HG02943 (cell line): ENCODE measurements around the gene MXRA7.
"Not testable (repeated sequence)": the region's sequence is repeated elsewhere in the genome, so short reads cannot be mapped to it uniquely, and the experiment has no call there.

ENCODE experiments used
- ATAC-seq: cut with Tn5 transposase; IDR thresholded peaks from one replicate; pipeline ENCODE4 v1.9.1; 2021; ENCODE audit warnings: mild to moderate bottlenecking, low read depth, moderate library complexity; ENCODE audit not compliant: unreplicated experiment

MXRA7 gene

DNA sequence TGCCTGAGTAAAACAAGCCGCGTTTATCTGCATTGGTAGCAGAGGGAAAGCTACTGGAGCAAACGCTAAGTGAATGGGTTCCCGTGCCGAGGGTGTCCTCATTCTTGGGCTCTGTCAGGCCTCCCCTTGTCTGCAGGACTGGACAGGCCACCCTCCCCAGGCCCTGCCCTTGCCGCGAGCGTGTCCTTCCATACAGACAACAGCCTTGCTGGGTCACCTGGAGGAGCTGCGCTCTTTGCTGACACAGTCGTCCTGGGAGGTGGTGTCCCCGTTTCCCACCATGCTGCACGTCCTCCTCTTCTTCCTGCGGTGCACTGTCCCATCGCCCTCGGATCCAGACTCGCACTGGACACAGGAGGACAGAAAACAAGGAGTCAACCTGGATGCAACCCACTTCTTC, 7.8 kb upstream of the MXRA7 start:
- no peak for ATAC-seq

DNA sequence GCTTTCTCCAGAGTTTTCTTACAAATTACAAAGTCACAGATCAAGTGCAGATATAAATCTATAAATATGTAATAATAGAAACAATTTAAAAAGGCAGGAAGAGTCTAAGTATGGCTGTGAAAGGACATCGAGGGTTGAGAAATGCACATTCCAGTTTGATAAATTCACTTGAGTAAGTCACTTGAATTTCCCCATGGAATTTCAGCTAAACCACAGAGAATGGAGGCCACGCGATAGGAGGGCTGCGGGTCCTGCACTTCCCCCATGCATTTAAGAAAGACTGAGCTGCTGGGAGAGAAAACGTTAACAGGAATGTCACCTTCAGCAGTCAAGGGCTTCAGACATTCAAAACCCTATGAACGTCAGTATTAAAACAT, 6.1 kb upstream of the MXRA7 start:
- no peak for ATAC-seq

DNA sequence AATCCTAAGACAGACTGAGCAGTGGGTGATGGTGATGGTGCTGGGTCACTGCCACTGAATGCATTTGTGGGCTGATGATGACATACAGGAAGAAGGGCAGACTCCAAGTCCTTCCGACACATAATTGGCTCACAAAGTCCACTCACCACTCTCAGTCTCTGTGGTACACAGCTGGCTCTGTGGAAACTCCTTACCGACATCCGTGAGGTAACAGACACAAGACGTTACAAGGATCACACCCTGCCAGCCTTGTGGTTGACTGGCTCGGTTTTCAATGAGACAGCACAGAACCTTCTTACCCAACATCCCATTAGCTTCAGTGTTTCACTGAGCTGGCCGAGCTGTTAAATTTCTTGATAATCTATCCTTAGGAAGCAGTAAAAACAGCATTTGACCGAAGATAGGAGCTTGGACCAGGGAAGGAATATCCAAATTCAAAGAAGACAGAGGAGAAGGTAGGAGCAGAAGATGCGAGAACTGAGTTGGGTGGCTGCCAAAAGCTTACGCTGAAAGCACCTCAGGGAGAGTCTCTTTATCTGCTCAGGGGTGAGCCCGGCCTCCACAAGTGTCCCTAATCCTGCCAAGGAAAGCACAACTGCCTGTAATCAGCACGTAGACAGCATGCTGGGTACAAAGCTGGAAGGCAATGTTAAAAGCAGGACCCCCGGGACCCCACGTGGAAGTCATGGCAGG, 5.5 kb upstream of the MXRA7 start:
- no peak for ATAC-seq

DNA sequence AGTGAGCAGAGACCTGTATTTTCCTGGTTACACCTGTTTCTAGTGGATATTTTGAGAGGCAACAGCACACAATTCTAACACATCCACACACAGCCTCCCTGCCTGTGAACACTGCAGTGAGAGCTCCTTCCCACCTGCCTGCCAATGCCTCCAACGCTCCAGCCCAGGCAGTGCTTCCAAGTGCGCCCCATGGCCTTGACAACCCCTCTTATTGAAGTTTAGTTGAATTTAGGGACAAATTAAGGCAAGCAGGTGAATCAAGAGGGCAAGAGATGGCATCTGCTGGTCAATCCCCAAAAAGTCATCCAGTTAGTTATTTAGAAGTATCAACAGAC, 4.7 kb upstream of the MXRA7 start:
- no peak for ATAC-seq

DNA sequence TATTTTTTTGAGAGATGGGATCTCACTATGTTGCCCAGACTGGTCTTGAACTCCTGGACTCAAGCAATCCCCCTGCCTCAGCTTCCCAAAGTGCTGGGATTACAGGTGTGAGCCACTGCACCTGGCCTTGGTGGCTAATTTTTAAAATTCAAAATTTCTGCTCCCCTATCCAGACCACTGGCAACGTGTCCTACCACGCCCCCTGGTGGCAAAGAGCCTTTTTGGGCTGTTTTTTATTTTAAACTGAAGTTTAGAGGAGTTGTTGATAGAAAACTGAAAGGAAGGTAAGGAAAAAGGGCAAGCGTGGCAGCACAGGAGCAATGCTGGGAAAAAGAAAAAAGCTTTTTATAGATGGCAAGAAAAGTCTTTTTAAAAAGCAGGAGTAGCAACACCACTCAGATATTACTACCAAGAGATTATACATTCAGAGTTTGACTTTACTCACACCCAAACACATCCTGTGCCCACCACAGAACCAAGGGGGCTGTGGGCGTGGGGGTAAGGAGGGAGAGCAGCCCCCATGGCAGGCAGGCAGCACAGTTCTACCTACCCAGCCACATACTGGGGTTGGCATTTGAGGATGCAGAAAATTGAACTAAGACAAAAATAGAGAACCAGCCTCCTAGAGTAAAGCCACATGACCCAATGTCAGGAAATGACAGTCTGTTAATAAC, 4.2 kb upstream of the MXRA7 start:
- no peak for ATAC-seq

DNA sequence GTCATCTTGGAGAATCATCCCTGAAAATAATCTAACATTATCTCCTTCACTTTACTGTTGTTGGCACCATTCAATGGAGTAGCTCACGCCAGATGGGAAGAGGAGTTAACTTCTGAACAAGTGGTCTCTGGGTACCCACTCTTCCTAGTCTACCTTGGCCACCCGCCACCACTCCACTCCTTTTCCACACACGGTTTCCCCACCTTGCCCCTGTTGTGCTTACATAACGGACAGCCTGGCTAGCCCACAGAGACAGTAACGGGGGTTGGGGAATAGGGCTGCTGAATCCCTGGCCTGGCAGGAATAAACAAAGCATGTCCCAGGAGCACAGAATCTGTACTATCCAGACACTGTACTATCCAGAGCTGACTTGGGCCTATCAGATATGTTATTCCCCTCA, 3.6 kb upstream of the MXRA7 start:
- no peak for ATAC-seq

DNA sequence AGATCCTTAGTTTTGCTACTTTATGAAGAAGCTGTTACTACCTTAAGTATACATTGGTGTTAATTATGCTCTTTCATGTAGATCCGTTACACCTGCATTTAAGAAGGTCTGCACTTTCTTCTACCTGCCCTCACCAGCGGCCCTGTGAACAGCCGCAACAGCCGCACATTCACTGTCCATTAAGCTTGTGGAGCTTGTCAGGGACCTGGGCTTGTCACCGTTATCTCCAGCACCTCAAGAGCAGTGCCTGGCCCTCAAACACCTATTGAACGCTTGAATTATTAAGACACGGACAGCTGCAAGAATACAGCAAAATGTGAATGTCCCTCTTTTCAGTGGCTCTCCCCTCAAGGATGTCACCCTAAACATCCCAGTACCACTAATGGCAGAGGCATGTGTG, 3.0 kb upstream of the MXRA7 start:
- no peak for ATAC-seq

DNA sequence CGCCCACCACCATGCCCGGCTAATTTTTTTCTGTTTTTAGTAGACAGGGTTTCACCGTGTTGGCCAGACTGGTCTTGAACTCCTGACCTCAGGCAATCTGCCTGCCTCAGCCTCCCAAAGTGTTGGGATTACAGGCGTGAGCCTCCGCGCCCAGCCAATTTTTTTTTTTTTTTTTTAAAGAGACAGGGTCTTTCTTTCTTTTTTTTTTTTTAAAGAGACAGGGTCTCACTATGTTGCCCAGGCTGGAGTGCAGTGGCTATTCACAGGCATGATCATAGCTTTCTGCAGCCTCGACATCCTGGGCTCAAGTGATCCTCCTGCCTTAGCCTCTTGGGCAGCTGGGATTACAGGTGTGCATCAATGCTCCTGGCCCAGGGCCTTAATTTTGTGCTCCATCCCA, 1.6 kb upstream of the MXRA7 start:
- ATAC-seq = not testable (repeated sequence)

DNA sequence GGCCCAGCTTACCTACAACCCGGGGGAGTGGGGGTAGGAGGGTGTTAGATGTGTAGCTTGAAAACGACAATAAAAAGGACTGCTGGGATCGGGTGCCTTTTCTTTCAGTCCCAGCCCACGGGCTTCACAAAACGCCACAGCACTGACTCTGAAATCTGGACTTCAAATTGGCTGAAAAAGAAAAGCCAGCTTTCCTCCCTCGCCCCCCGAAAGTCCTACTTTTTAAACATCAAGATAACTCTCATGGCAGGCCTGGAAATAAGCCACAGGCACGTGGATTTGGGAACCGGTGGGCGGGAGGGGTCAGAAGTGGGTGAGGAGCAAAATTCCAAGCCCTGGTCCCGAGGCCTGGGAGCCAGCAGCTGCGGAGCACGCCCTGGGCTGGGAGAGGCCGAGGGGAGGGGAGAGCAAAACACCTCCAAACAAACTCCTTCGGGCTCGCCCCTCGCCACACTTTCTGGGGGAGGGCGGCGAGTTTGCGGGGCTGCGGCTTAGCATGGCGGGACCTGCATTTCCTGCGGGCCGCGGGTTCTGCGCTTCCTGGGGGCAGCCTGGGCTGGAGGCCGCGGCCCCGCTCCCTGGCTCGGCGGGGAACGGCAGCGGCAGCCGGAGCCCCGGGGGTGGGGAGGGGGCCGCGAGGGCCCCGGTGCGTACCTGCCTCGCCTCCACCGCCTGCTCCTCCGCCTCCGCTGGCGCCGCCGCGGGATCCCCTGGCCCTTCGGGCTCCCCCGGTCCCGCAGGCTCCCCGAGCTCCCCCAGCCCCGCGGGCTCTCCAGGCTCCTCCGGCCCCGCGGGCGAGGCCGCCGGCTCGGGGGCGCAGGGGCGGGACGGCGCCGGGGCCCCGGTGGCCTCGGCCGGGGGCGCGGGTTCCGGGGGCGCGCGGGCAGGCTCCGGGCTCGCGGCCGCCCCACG, 558 bp downstream of the MXRA7 start:
- not testable (repeated sequence) for ATAC-seq

DNA sequence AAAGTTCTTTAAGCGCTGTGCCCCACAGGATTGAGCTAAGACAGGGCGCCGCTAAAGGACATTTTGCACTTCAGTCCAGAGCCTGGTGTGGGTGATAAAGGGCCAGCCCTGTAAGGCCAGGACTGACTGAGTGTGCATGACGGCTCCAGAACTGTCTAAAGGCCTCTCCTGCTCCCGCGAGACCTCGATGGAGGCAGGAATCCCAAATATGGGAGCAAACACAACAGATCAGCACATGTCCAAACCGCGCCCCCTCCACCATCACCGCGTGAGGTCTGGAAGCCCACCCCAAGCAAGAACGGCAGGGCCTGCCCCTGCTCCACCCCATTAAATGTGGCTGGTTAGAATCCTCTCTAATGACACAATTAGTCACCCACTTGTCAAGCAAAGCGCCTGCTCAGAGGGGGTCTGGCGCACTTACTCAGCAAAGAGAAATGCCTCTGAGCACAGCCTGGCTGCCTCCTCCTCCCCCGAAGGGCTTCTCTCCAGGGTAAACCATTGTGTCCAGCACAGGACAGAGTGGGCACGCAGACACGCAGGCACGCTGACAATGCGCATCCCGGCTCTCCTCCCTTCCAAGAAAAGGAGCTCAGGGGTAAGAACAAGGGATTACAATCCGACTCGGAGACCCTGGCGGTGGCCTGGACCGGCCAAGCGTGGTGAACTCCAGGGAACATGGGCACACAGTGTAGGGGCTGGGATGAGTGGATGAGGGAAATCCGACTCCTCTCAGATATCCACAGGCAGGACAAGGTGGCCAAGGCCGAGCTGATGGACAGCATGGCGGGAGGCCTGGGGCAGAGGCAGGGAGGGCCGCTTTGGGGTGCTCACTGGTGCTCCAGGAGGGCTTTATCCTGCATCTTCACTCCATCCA, 1.5 kb downstream of the MXRA7 start:
- no peak for ATAC-seq

DNA sequence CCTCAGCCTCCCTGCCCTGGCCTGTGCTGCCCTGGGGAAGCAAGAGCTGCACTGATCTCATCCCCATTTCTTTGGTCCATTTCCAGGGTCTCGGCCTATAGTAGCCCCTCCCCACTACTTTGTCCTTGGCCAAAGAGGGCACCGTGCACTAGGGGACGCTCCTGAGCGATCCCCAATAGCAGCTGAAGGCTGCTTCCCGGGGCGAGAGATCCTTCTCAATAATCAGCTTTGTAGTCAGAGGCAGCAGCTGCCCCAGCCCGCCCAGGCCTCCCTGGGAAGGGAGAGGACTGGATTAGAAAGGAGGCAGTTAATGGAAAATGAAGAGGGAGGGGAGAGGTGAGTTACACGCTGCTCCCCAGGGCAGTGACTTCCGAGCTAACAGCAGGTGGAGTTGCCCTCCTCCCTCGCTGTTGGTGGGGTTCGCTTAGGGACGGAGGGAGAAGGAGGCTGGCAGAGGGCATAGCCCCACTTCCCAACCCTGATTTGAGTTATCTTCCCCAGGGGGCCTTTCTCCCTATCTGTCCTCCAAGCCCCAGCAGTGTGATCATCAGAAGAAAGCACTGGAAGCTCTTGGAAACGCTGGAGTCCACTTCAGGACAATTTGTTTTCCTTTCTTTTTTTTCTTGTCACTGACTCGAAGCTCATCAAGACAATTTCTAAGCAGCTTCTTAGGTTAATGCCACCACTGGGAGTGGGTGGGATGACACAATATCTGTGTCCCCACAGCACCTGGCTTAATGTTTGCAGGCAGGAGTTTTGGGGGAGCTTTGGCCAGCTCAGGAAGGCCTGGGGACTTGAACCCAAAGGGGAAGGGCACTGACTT, 2.6 kb downstream of the MXRA7 start:
- no peak for ATAC-seq

DNA sequence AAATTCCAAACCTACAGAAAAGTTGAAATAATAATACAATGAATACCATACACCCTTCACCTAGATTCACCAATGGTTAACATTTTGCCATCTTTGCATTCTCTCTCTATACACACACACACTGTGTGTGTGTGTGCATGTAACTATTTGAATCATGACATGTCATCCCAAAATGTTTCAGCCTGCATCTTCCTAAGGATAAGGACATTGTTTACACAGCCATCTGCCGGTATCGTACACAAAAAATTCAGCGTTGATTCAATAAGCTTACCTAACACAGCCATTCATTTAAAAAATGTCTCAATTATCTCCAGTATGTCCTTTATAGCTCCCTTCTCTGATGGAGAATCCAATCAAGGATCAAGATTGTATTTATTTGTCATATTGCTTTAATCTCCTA, 3.9 kb downstream of the MXRA7 start:
- ATAC-seq = no peak

DNA sequence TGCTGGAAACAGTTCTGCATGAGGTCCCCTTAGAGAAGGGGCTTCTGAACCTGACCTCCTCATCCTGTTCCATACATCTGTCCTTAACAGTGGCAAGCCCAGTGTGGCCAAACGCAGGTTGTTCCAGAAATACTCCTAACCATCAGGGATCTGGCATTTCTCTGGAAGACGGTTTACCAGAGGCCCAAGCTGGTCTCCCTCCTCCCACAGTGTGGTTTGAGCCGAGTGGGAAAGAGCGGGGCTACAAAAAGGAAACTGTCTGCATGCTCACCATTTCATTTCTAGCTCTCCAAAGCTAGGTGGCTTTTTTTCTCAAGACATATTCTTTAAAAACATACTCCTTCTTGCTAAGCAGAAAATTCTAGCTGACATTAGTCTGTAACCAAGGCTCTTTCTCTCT, 6.0 kb downstream of the MXRA7 start:
- ATAC-seq = no peak

DNA sequence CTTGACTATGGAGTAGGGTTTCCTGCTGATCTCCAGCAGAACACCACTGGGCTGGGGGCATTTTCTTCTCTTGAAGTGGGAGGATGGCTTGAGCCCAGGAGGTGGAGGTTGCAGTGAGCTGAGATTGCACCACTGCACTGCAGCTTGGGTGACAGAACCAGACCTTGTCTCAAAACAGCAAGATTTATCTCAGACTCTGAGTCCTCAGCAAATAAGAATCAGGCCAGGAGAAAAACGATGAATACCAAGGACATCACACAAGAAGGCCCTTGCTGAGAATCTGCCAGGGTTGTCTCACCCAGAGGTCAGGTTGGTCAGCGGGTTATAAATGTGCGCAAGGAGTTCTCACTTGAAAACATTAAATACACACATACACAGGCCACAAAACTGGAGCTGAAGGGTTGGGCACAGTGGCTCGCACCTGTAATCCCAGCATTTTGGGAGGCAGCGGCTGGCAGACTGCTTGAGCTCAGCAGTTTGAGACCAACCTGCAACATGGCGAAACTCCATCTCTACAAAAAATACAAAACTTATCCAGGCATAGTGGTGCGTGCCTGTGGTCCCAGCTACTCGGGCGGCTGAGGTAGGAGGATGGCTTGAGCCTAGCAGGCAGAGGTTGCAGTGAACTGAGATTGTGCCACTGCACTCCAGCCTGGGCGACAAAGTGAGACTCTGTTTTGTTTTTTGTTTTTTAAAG, 7.7 kb downstream of the MXRA7 start:
- ATAC-seq = no peak

DNA sequence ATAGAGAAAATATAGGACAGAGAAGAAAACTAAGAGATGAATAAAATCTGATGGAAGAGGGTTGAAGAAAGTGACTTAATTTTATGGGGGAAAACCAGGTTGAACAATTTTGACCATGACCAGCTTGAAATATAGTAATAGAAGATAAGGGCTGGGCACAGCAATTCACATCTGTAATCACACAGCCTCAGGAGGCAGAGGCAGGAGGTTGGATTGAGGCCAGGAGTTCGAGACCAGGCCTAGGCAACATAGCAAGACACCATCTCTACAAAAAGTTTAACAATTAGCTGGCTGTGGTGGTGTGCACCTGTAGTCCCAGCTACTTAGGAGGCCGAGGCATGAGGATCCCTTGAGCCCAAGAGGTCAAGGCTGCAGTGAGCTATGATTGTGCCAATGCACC, 8.7 kb downstream of the MXRA7 start:
- ATAC-seq = no peak

DNA sequence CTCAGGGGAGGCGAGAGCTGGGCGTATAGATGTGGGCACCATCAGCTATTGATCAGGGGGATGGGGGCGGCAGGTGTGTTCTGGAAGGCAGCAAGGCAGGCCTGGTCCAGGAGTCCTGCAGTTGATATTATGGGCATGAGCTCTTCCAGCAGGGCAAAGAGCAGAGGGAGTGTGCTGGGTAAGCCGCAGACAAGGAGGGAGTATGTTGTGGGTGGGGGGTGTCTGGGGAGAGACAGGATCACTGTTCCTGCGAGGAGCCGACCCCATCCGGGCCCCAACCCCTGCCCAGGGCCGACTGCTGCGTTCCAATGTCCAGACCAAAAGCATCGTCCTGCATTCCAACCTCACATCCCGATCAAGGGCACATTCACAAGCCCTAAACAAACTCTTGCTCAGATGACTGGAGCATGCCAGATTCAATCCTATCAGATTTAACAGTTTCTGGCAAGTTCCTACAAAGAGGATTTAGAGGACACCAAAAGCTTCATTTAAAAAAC, 9.2 kb downstream of the MXRA7 start:
- ATAC-seq = no peak

DNA sequence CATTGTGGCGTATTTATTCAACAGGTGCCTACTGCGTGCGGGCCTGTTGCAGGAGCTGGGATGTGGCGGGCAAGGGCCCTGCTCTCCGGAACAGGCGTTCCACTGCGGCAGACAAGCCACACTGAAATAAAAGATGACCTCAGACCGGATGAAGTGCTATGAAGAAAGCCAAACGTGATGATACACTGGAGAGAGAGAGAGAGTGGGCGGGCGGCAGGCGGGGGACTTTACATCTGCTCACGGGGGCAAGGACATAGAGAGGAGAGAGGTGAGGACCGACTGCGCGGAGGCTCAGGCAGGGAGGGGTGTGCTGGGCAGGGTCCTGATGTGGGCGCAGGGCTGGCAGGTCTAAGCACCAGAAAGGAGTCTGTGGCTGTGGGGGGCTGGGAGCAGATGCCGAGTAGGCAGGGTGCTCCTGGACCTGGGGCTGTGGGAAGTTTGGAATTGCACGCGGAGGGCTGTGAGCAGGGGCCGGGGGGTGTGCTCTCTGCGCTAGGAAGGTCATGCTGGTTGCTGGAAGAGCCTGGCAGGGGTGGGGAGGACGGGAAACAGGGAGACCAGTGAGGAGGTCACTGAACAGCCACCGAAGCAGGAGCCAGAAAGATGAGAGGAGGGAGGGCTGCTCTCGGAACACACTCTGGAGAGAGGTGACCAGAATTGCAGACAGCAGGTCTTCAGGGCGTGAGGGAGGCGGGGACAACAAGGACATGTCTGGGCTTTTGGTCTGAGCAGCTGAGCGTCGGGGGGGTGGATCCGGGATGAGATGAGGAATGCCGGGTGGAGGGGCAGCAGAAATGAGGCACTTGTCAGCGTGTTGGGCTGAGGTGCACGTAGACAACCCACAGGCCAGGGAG, 9.9 kb downstream of the MXRA7 start:
- ATAC-seq = no peak

DNA sequence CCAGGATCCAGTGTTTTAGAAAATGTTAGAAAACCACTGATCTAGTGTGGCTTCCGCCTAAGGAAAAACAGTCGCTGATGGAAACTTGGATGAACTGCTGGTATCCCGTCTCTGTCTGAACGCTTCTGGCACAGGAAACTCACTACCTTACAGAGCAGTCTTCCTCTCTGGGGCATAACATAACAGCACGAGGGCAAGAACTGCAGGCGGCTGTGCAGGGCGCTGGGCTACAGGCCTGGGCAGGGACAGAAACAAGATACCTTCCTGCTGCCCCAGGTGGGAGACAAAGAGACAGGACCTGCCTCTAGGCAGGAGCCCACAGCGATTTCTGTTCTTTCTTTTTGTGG, 10.5 kb downstream of the MXRA7 start:
- no peak for ATAC-seq
